Caco-2 (cell line): ENCODE results near the gene GATAD2B. TPM values are rescaled to one million over a fixed set of nuclear protein-coding genes. Genes with fewer than 3 reads are reported as not detected.

Source experiments
- BruUV-seq: library from RNA; stranded (reverse); fragments of 400-500 nt; replicated peaks from 2 replicates; lab custom pipeline; 2021; lab: Mats Ljungman, UMichigan
- CTCF ChIA-PET: fragments of 300-600 bp; sonication (Branson Sonifier 250); formaldehyde crosslinking; loops from one replicate; lab custom pipeline; 2022; ENCODE audit warnings: antibody characterized with exemption; lab: Charles Lee
- POLR2A ChIA-PET: fragments of 300-600 bp; sonication (Branson Sonifier 250); formaldehyde crosslinking; loops from one replicate; lab custom pipeline; 2022; ENCODE audit warnings: antibody characterized with exemption; lab: Charles Lee
- DNase-seq, 2 experiments: peaks; one replicate each; pipeline versions ENCODE4 v3.0.0 to v3.0.0-alpha.2; 2020 to 2022
- H3K27me3 ChIP-seq: replicated peaks from 2 replicates; pipeline ENCODE4 v1.6.0; 2011; ENCODE audit warnings: low read length; ENCODE audit not compliant: control insufficient read depth, insufficient read depth
- H3K36me3 ChIP-seq: 2 replicates; pipeline ENCODE4 v1.5.1; 2011; ENCODE audit warnings: low read length; ENCODE audit not compliant: control insufficient read depth, insufficient read depth
- H3K4me1 ChIP-seq: fragments of 250-450 bp; sonication (Bioruptor Pico); 2 replicates; pipeline ENCODE4 v1.5.1; 2020; ENCODE audit warnings: mild to moderate bottlenecking
- H3K4me3 ChIP-seq: 2 replicates; pipeline ENCODE4 v1.5.1; 2011; ENCODE audit warnings: low read depth, mild to moderate bottlenecking, control low read depth, low read length
- H3K9me3 ChIP-seq: fragments of 250-450 bp; sonication (Bioruptor Pico); 2 replicates; pipeline ENCODE4 v1.5.1; 2020; ENCODE audit warnings: mild to moderate bottlenecking, moderate library complexity
- H3K27ac Mint-ChIP-seq: one replicate; pipeline ENCODE4 v1.8.0; 2022; ENCODE audit warnings: mixed read lengths; ENCODE audit not compliant: unreplicated experiment
- H3K27me3 Mint-ChIP-seq: one replicate; pipeline ENCODE4 v1.8.0; 2022; ENCODE audit warnings: mixed read lengths; ENCODE audit not compliant: insufficient read depth, unreplicated experiment
- H3K36me3 Mint-ChIP-seq: one replicate; pipeline ENCODE4 v1.8.0; 2022; ENCODE audit warnings: mild to moderate bottlenecking, mixed read lengths; ENCODE audit not compliant: insufficient read depth, unreplicated experiment
- H3K4me1 Mint-ChIP-seq: one replicate; pipeline ENCODE4 v1.8.0; 2022; ENCODE audit warnings: low read depth, mixed read lengths; ENCODE audit not compliant: unreplicated experiment
- H3K4me3 Mint-ChIP-seq: one replicate; pipeline ENCODE4 v1.8.0; 2022; ENCODE audit warnings: mild to moderate bottlenecking, moderate library complexity, mixed read lengths; ENCODE audit not compliant: unreplicated experiment
- H3K9me3 Mint-ChIP-seq: one replicate; pipeline ENCODE4 v1.8.0; 2022; ENCODE audit warnings: mixed read lengths; ENCODE audit not compliant: unreplicated experiment
- CTCF ChIP-seq, 2 experiments: fragments of 200-600 bp in 1 of 2; IDR thresholded peaks; 1 replicate in 1 of 2; 2 replicates in 1 of 2; pipeline versions ENCODE4 v1.5.1 to v1.8.0; 2011 to 2022; ENCODE audit warnings: antibody characterized with exemption in 1 of 2, control low read depth in 1 of 2, inconsistent platforms in 1 of 2, low read depth in 1 of 2, low read length in 1 of 2, mild to moderate bottlenecking in 1 of 2, moderate library complexity in 1 of 2; ENCODE audit not compliant: insufficient read depth in 1 of 2, severe bottlenecking in 1 of 2, unreplicated experiment in 1 of 2
- intact Hi-C: fragments of 100-400 bp; cut with micrococcal nuclease; formaldehyde crosslinking; loops from one replicate; pipeline ENCODE4 v1.10.0; 2022; ENCODE audit not compliant: unreplicated experiment
- total RNA-seq: library from RNA; stranded (reverse); gene quantifications from 2 replicates; pipeline ENCODE4 v1.2.3, GENCODE V29; 2022

GATAD2B gene
- total RNA-seq, 1 experiment from 2014 or later = 38.0 TPM

- no TSS peak for BruUV-seq
- H3K4me1 ChIP-seq = peaks cover 11% of the 10 kb centered on the region
- peak within 1 kb of the TSS; percentile 55 for H3K4me3 ChIP-seq
- DNase-seq = peak; percentile 62 to 65
- Mint-ChIP-seq H3K27ac (peak within 1 kb of the TSS; percentile 59), H3K9me3 (no peaks in the 10 kb centered on the region), H3K4me1 (peaks cover 3% of the 10 kb centered on the region), H3K27me3 (no peaks in the 10 kb centered on the region), H3K36me3 (peaks cover 33% of the 10 kb centered on the region), H3K4me3 (peak within 1 kb of the TSS; percentile 82)
- TF ChIP-seq CTCF (IDR thresholded peaks at IDR 0.05; ENCODE audit: insufficient read depth in 1 of 2, low read depth in 1 of 2, low read length in 1 of 2, severe bottlenecking in 1 of 2, unreplicated experiment in 1 of 2) = no peak
- ChIA-PET CTCF (interaction anchor here (0.6 to 2.4 kb wide), 7 partner anchors 18 to 264 kb away, joined by 3 to 7 read pairs (median 4); partner anchors contain the start of genes CREB3L4 and S100A13), POLR2A (interaction anchor here (0.7 to 1.8 kb wide), 6 partner anchors 9 to 216 kb away, joined by 3 to 11 read pairs (median 7); partner anchors contain the start of genes CREB3L4, INTS3, RPS27 and S100A13)
- intact Hi-C loops = loop anchor here (10.0 kb wide), 1 partner anchor 260 kb away; no protein-coding TSS in a partner anchor
- no peaks in the 10 kb centered on the region for H3K27me3 ChIP-seq
- H3K9me3 ChIP-seq = no peaks in the 10 kb centered on the region
- peaks cover 3% of the 10 kb centered on the region; the same call in 1 of the 2 replicates for H3K36me3 ChIP-seq
These were observed 147.9 kb downstream of the GATAD2B start, which contains the start of gene SLC27A3 for GRCh38 chr1:153774780-153775457. TSS of gene SLC27A3 (plus strand) at chr1:153775407. CDS start at chr1:153775498, 91 bp downstream.

- ChIA-PET POLR2A (interaction anchor here (0.6 kb wide), 1 partner anchor 377 kb away, joined by 3 read pairs; no protein-coding TSS in a partner anchor), CTCF (interaction anchor here (2.4 kb wide), 1 partner anchor 96 kb away, joined by 6 read pairs; no protein-coding TSS in a partner anchor)
- Mint-ChIP-seq H3K4me3 (no peak overlapping the region), H3K4me1 (peaks cover 11% of the 10 kb centered on the region), H3K9me3 (no peaks in the 10 kb centered on the region), H3K27me3 (no peaks in the 10 kb centered on the region), H3K27ac (no peak overlapping the region), H3K36me3 (peaks cover 33% of the 10 kb centered on the region)
- Histone ChIP-seq H3K4me3 (no peak overlapping the region), H3K4me1 (peaks cover 16% of the 10 kb centered on the region), H3K27me3 (no peaks in the 10 kb centered on the region), H3K36me3 (peaks cover 4% of the 10 kb centered on the region), H3K9me3 (no peaks in the 10 kb centered on the region)
- intact Hi-C loops = loop anchor here (10.0 kb wide), 1 partner anchor 259 kb away; no protein-coding TSS in a partner anchor
- TSS peak; percentile 52 for BruUV-seq
- TF ChIP-seq CTCF (IDR thresholded peaks at IDR 0.05; ENCODE audit: insufficient read depth in 1 of 2, low read depth in 1 of 2, low read length in 1 of 2, severe bottlenecking in 1 of 2, unreplicated experiment in 1 of 2) = no peak
- DNase-seq = no peak
These were observed 148.7 kb downstream of the GATAD2B start for GRCh38 chr1:153774026-153774595.
